Left colon (tissue), 2 donors: ENCODE measurements around the gene LGALS8. TPM values are rescaled to one million over a fixed set of nuclear protein-coding genes. Genes with fewer than 3 reads are reported as not detected.
"Not testable (repeated sequence)": the region's sequence is repeated elsewhere in the genome, so short reads cannot be mapped to it uniquely, and the experiment has no call there.

ENCODE experiments used
- ATAC-seq: fragments of 200-7000 bp; cut with Tn5 transposase; one replicate; pipeline ENCODE4 v1.9.1; 2020; ENCODE audit warnings: mild to moderate bottlenecking, moderate library complexity
- DNase-seq, 2 donors: peaks; one replicate each; pipeline ENCODE4 v3.0.0-alpha.2; 2020
- intact Hi-C, 2 donors: fragments of 100-400 bp; cut with DNase I in 1 of 2; cut with micrococcal nuclease in 1 of 2; formaldehyde crosslinking; loops; one replicate each; pipeline versions ENCODE4 v1.11.2 to v1.14.0; 2022; cut with DNase I, micrococcal nuclease
- total RNA-seq, 2 donors: library from RNA; stranded (reverse); fragmentation: NEBNext Ultra II Directional; extraction: Animal tissue kit (Norgen Biotek cat#: 25700); gene quantifications; one replicate each; pipeline ENCODE4 v1.2.1, GENCODE V29; 2021
- donor health status: DM: no; HTN: no; CAD: no.
- donor health status: DM: yes; HTN: yes; CAD: no.

The LGALS8 gene
- total RNA-seq, 2 donors from 2014 or later, result 39.2 to 42.0 TPM

- no peak for ATAC-seq
- intact Hi-C loops, result no loop called here
- DNase-seq, result no peak
Observed at GRCh38 chr1:236565530-236565929, 41.7 kb downstream of the LGALS8 start.

DNA sequence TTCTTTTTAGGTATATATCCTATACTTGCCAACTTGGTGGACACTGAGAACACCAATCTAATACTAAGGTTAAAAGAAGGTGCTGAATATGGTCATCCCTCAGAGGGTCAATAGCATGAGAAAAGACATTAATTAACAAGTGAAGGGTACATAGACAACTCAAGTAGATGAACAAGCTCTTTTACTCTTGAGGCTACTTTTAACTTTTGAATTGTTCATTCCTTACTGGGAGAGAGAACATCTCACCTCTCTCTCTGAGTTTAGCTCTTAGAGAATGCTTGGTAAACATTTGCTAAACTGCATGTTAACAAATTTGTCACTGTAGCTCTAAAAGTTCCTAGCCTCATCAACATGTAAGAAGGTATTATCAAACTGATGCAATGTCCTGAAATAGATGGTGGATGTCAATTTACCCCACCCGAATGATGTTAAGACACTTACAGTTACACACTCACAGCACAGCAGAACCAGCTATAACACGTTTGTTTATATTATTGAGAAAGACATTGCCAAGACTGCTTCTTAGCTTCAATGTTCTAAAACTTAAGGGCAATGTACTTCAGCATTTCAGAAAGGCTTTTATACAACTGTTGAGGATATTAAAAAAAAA, 44.6 kb downstream of the LGALS8 start:
- intact Hi-C loops, result no loop called here
- ATAC-seq, result no peak
- DNase-seq, result no peak

DNA sequence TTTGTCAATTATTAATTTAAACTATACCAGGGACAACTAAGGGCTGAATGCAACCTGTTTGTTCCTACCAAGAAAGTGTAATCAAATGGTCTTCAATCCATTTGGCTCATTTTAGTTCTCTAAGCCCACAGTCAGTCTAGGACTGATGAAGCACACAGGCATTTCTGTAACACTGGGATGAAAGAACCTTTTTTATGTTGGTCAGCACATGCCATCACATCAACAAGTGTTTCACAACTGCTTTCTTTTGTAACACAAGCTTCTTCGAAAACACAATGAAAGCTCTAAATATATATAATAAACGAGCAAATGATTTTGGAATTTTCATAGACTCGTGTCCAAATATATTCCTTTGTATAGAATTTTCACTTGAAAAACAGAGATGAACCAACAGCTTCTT, 51.7 kb downstream of the LGALS8 start:
- ATAC-seq (no peak), DNase-seq (no peak)
- intact Hi-C loops, result no loop called here

GRCh38 chr1:236576004-236576403, 52.2 kb downstream of the LGALS8 start:
- intact Hi-C loops, result no loop called here
- no peak for DNase-seq
- ATAC-seq, result no peak

DNA sequence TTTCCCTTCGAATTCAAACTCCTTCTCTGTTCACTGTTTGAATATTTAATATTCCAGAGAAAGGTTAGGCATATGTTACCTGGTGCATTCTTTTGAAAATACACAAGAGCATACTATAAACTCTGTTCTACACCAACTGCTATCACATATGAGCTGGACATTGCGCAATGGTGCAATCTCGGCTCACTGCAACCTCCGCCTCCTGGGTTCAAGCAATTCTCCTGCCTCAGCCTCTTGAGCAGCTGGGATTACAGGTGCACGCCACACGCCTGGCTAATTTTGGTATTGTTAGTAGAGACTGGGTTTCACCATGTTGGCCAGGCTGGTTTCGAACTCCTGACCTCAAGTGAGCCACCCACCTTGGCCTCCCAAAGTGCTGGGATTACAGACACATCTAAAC, 53.3 kb downstream of the LGALS8 start:
- intact Hi-C loops, DNase-seq, ATAC-seq: not testable (repeated sequence)

DNA sequence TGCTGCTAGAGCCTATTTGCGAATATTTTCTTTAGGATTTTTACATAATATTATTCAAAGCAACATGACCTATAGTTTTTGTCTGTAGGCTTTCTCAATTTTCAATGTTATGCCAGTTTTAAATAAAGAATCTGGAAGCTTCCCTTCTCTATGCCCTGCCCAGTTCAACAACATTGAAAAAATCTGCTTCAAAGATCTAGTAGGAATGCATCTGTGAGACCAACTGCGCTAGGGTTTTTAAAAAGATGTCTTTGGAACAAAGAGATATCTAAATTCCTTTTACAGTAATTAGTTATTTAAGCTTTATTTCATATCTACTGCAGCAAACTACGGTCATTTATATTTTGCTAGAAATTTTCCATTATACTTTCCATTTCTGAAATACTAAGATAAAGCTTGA, 54.9 kb downstream of the LGALS8 start:
- no peak for ATAC-seq
- intact Hi-C loops, result no loop called here
- DNase-seq, result no peak

DNA sequence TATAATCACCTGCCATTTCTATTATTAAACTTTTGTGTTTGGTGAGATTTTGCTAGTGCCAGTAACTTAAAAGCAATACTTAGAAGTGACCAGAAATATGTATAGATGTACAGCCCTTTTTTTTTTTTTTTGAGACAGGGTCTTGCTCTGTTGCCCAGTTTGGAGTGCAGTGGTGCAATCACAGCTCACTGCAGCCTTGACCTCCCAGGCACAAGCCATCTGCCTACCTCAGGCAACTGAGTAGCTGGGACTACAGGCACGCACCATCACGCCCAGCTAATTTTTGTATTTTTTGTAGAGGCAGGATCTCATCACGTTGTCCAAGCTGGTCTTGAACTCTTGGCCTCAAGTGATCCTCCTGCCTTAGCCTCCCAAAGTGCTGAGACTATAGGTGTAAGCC, 56.6 kb downstream of the LGALS8 start:
- DNase-seq, intact Hi-C loops, ATAC-seq: not testable (repeated sequence)

DNA sequence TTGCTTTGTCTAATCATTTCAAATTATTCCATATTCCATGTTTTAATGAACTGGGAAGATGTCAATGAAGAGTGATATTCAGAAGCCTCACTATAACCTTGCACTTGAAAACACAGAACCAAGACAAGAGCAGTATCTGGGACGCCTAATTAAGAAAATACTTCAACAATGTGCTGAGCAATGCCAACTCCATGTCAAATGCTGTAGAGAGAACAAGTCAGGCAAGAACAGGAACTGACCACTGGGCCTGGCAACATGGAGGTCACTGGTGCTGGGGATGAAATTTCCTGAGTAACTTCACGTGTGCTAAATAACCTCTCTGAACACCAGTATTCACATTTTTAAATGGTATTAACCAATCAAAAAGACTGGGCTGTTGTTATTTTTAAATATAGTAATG, 57.7 kb downstream of the LGALS8 start:
- intact Hi-C loops, result no loop called here
- no peak for ATAC-seq
- DNase-seq, result no peak

GRCh38 chr1:236589531-236589930, 65.7 kb downstream of the LGALS8 start:
- intact Hi-C loops, result no loop called here
- ATAC-seq, result no peak

DNA sequence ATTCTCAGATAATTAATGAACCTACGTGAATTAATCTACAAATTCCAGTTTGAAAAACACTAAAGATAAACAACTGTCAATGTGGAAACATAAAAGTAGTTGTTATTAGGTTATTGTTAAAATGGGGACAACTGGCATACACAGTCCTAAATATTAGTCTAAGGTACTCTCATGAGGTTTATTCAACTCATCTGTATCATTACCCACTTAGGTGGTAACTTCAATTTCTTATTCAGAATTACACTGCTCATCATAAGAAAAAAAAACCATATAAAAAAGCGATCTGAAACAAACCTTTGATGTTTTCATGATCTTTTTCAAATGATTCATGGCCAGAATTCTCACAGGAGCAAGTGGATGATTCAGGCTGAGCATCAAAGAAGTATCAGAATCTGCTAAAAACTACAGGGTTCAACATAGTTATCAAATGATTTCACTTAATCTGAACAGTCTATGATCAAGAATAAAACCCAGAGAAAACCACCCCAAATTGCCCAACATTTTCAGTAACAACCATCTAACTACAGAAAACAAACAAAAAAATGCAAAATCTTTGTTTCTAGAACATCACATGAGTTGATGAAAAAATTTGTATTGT, 66.9 kb downstream of the LGALS8 start:
- intact Hi-C loops, result no loop called here
- ATAC-seq (no peak), DNase-seq (no peak)

More at GRCh38 chr1:236589531-236589930, 65.7 kb downstream of the LGALS8 start:
- DNase-seq, result no peak

- no peak for ATAC-seq
- intact Hi-C loops, result loop anchor here in 1 of 2 donors (10.0 kb wide), 1 partner anchor 203 kb away; no protein-coding TSS in a partner anchor
- no peak for DNase-seq
Observed at GRCh38 chr1:236602171-236602570, 78.4 kb downstream of the LGALS8 start.

Other genes with a start within 250 kb of the LGALS8 start
- 1 to 10 TPM; 2.2 to 3.8 TPM for gene ERO1B, start 242.0 kb upstream of the LGALS8 start, total RNA-seq
- gene EDARADD, start 129.7 kb upstream of the LGALS8 start, total RNA-seq, result under 1 TPM in 1 of 2 donors, not detected in 1; 0.25 TPM
- 10 to 100 TPM; 15.3 to 20.0 TPM for gene HEATR1, start 80.5 kb downstream of the LGALS8 start, total RNA-seq
- not detected for gene ACTN2, start 162.5 kb downstream of the LGALS8 start, total RNA-seq